HG02943 (cell line): Measurements from ENCODE around the gene CCDC33.

ENCODE experiments used
- ATAC-seq: cut with Tn5 transposase; IDR thresholded peaks from one replicate; pipeline ENCODE4 v1.9.1; 2021; ENCODE audit warnings: mild to moderate bottlenecking, low read depth, moderate library complexity; ENCODE audit not compliant: unreplicated experiment

CCDC33 gene

DNA sequence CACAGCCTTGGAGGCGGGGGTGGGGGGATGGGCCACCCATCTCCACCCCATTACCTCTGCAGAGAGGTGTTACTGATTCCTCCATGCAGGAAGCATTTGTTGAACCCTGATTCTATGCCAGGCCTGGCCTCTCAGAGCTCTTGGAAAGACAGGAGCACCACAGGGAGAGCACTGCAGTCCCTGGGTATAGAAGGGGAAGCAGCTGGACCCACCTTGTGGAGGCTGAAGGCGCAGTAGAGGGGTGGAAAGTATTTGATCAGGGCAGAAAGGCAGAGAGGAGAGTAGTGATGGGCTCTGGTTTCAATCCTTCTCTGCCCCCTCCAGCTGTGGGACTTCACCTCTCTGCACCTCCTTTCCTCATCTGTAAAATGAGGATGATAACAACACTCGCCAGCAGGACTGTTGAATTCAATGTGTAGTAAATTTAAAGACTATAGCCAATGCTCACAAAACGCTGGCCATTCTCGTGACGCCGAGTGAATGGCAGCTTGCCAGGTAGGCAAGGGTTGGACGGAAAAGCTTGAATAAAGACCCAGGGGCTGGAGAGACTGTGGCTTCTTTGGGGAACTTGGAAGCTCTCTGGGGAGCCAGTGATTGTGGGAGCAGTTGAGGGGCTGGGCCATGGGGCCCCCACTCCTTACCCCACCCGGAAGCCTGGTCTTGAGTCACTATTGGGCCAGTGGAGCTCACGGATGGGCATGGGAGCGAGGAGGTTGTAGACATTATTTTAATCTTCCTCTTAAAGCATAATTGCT, 8.0 kb upstream of the CCDC33 start:
- no peak for ATAC-seq

DNA sequence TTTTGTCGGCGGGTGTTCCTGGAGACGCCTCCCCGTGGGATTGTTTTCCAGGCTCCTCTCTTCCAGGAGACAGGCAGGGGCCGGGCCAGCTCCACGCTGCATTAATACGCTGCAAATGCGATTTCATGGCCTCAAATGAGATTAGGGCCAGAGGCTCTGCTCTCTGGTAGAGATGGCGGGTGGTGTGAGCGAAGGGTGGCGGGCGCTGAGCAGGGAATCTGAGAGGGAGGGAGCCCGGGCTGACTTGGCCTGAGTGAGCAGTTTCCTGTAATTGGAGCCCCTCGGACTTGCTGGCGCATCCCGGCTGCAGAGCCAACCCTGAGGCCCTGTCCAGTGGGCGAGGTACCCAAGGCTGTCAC, 7.4 kb upstream of the CCDC33 start:
- ATAC-seq, result no peak

GRCh38 chr15:74229686-74230085, 6.4 kb upstream of the CCDC33 start:
- ATAC-seq, result no peak

- ATAC-seq, result no peak
Measured at GRCh38 chr15:74231475-74231874, 4.7 kb upstream of the CCDC33 start.

DNA sequence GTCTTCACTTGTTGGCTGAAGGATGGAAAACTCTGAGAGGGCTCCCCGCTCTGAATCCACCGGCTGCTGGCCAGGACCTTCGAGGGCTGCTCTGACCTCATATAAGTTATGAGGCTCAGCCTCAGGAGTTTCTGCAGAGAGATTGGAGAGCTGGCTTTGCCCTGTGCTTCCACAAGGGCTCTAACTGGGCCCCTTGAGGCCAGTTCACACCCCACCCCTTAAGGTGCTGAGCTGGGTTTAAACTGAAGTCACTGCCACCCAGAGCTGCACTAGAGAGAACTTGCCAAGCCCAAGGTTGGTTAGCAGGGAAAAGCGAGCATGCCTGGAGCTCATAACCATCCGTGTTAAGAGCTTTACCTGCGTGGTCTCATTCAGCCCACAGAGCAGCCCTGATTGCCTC, 2.8 kb upstream of the CCDC33 start:
- no peak for ATAC-seq

DNA sequence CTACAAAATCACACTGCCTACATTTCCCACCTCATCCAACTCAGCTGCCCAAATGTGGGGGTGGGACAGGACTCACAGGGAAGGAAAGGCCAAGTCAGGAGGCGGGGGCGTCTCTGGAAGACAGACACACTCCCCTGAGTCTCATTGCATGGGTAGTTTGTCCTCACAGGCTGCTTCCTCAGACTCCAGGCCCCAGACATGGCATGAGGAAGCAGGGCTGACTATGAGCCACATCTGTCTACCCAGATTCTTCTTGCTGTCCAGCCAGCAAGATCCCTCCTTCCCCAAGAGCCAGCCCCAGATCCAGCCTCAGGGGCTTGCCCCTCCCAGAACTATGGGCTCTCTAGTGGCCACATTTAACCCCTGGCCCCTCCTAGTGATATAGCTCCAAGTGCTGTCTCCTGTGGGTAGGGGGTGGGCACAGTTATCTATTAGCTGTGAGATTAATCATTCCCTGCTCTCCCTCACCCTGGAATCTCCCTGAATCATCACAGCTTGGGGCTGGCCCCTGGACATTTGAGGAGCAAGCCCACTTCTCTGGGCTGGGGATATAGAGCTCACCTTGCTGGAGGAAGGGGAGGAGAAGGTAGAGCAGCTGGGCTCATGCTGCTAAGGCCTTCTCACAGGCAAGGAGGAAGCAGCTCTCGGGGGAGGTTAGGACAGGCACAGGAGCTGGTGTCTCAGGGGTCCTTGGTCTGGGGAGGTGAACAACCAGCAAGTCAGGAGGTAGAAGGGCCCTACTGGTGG, 2.1 kb upstream of the CCDC33 start:
- ATAC-seq, result no peak

DNA sequence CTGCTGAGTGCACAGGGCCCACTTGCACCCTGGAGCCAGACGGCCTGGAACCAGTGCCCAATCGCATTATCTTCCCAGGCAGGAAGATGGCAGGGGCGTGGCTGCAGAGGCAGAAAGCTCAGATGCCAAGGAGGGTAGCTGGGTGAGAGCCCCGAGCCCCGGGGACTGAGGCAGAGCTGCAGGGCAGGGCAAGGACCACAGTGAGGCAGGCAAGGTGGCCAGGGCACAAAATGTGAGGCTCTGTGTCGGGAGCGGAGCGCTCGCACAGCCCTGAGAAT, 1.6 kb upstream of the CCDC33 start:
- ATAC-seq, result no peak

- ATAC-seq, result no peak
Measured at GRCh38 chr15:74239051-74239705, 3.1 kb downstream of the CCDC33 start.

DNA sequence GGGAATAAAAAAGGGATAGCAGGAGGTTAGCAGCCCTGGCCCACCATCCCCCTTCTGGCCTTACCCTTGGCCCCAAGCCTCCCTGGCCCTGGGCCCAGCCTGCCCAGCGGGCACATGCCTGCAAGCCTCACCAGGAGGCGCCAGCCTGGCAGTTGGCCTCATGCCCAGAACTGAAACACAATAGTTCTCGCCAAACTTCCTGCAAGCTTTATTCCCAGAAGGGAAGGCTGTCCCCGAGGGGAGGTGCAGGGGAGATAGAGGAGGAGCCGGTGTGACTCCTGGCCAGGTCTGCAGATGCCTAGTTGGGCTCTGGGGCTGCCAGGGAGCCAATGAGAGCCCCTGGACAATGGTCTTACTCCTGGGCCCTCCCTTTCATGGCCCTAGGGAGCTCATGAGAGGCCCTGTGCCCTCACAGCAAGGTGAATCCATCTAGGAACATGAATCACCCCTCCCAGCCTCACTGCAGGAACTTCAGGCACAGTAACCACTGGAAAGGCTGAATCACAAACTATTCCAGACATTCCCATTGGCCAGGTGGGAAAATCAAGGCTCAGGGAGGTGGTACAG, 4.0 kb downstream of the CCDC33 start:
- no peak for ATAC-seq

GRCh38 chr15:74240897-74241614, 4.9 kb downstream of the CCDC33 start:
- no peak for ATAC-seq

GRCh38 chr15:74242441-74243185, 6.5 kb downstream of the CCDC33 start:
- ATAC-seq, result no peak

DNA sequence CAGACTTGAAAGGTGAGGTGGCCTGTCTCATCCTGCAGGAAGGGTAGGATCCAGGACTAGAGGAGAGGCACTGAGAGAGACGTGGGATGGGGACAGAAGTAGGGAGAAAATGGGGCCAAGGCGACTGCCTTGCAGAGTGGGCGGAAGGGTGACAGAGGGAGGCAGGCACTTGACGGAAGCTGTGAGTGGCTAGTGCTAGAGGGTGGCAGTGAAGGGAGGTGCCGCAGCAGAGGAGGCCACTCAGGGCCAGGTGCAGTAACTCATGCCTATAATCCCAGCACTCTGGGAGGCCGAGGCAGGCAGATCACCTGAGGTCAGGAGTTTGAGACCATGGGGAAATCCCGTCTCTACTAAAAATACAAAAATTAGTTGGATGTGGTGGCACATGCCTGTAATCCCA, 7.3 kb downstream of the CCDC33 start:
- ATAC-seq, result no peak

DNA sequence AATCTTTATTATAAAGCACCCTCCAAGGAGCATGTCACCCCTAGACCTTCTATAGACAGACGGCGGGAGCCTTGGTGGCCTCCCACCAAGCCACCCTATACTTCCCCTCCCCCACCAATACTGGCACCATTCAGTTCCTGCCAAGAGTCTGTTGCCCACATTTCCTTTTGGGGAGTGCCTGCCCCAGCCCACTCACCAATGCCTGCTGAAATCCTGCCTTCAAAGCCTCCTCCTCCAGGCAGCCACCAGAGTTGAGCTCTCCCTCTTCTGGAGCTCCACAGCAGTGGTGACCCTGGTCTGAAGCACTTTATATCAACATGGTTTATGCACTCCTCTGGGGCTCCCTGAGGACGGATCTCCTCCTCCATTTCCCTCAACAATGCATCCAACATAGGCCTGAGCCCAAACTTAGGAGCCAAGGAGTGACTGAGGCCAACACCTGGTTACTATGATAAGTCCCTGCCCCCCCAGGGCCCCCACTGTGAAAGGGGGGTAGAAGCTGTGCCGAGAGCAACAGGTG, 8.8 kb downstream of the CCDC33 start:
- ATAC-seq, result no peak

GRCh38 chr15:74245342-74245931, 9.3 kb downstream of the CCDC33 start:
- ATAC-seq, result no peak

DNA sequence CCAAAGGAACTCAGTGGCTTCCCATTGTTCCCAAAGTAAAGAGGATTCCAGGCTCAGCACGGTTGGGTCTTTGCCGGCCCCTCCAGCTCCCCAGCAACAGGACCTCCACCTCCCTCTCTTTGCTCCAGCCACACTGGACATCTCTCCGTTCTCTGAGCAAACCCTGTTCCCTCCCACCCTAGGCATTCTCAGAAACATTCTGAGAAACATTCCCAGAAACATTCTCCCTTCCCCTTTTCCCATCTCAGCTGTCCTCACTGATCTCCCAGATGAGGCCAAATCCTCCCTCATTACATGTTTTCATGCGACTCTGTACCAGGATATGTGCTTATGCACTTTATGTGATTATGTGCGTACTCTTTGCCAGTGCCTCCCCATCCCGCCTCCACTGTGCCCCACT, 14.1 kb downstream of the CCDC33 start:
- ATAC-seq, result no peak

- ATAC-seq, result no peak
Measured at GRCh38 chr15:74251131-74251811, 15.1 kb downstream of the CCDC33 start.

GRCh38 chr15:74252291-74252690, 16.2 kb downstream of the CCDC33 start:
- no peak for ATAC-seq

GRCh38 chr15:74252721-74253120, 16.6 kb downstream of the CCDC33 start:
- no peak for ATAC-seq
